Left lobe of liver (tissue), 2 donors: Measurements from ENCODE around the gene DAG1. TPM values are rescaled to one million over a fixed set of nuclear protein-coding genes. Genes with fewer than 3 reads are reported as not detected.
A peak's percentile ranks its signal among the peaks of the same experiment; 100 is the strongest.

Source experiments
- ATAC-seq: fragments of 200-7000 bp; cut with Tn5 transposase; one replicate; pipeline ENCODE4 v1.9.1; 2020; ENCODE audit warnings: mild to moderate bottlenecking, moderate library complexity
- DNase-seq: peaks from one replicate; pipeline ENCODE4 v3.0.0-alpha.2; 2020; ENCODE audit warnings: low spot score
- total RNA-seq: library from RNA; stranded (reverse); gene quantifications from one replicate; pipeline ENCODE4 v1.2.1, GENCODE V29; 2021
- donor health status: DM: no; HTN: no; CAD: no; lungs with moderate emphysema.
- donor health status: DM: no; HTN: yes; CAD: no.

The DAG1 gene
- total RNA-seq, result 59.6 TPM

GRCh38 chr3:49469936-49470713, at the start of gene DAG1:
Gene DAG1, plus strand, starts transcription at chr3:49470267. Its CDS starts 40,268 bp downstream, at chr3:49510535.
- DNase-seq, result peak; percentile 99
- ATAC-seq, result peak; percentile 86

GRCh38 chr3:49421890-49422378, 48.1 kb upstream of the DAG1 start:
- DNase-seq (no peak), ATAC-seq (peak; percentile 62)

DNA sequence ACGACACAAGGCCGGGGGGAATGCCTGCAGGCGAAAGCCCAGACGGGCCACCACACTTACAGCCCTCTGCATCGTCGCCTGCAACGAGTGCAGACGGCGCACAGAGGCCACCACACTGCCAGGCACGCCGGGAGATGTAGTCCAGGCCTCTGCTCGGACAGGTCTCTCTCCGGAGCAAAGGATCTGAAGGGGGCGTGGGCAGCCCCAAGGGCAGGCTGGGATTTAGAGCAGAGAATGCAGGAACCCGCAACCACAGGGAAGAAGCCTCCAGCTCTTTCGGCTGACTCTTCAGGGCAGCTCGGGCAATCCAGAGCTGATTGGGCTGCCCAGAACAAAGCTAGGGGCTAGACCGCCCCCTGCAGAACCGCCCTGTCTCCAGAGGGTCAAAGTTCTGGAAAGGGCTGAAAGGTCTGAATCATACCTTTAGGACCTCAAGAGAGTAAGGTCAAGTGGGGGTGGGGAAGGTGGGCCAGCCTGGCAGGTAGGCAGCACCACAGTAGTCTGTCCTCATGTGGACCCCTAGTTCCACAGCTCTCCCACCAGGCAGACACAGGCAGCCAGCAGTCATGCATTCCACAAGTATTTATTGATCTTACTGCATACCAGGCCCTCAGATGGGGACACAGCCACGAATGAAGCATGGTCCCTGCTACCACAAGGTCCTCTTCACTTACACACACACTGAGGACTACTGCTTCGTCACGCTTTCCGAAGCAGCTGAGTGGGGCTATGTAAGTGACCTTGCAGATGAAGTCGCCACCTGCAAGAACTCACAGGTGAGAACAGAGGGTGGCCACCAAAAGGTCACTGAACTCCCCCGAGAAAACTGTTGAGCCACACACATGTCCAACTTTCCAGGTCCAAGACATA, 47.5 kb upstream of the DAG1 start, which contains the start of gene AMT:
TSS of gene AMT (minus strand) at position 95 of the 870 bp plus-strand sequence. CDS start at position 72, 23 bp downstream.
- DNase-seq, result peak; percentile 83
- ATAC-seq, result peak; percentile 94

GRCh38 chr3:49424816-49425215, 45.3 kb upstream of the DAG1 start:
- DNase-seq (no peak), ATAC-seq (no peak)

DNA sequence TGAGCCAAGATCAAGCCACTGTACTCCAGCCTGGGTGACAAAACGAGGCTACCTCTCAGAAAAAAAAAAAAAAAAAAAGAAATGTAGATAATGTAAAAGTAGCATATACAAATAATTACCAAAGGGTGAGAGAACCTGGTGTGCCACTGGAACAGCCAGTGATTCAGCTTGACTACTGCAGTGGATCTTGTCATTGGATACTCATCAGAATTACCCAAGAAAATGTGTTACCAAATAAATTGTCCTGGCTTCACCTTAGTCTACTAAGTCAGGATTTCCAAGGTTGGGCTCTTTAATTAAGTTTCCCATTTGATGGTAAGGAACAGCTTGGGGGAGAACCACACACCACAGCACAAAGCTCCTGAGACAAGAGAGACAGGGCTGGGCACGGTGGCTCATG, 42.5 kb upstream of the DAG1 start:
- ATAC-seq (no peak), DNase-seq (no peak)

DNA sequence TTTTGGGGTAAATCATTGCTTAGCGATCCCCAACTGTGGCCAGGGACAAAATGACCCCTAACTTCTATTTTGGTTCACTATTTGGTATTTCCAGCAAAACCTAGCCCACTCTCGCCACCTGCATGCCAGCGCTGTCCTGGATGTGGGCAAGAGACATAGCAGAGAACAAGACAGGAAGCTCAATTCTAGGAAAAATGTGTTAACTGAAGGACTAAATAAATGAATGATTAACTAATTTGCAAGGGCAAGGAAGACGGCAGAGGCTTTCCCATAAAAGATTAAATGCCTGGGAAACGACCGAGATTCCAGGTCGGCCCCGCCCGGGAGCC, 41.4 kb upstream of the DAG1 start:
- peak; percentile 29 for ATAC-seq

GRCh38 chr3:49434731-49435130, 35.3 kb upstream of the DAG1 start:
- DNase-seq (no peak), ATAC-seq (no peak)

More for the DNA sequence above, 41.4 kb upstream of the DAG1 start:
- no peak for DNase-seq

DNA sequence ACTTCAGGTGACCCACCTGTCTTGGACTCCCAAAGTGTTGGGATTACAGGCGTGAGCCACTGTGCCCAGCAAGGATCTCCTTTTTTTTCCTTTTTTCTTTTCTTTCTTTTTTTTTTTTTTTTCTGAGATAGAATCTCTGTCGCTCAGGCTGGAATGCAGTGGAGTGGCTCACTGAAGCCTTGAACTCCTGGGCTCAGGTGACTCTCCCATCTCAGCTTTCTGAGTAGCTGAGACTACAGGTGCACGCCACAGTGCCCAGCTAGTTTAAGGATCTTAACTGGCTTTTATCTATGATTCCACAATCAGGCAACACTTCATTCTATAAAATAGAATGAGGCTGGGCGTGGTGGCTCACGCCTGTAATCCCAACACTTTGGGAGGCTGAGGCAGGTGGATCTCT, 24.7 kb upstream of the DAG1 start:
- DNase-seq (no peak), ATAC-seq (no peak)

DNA sequence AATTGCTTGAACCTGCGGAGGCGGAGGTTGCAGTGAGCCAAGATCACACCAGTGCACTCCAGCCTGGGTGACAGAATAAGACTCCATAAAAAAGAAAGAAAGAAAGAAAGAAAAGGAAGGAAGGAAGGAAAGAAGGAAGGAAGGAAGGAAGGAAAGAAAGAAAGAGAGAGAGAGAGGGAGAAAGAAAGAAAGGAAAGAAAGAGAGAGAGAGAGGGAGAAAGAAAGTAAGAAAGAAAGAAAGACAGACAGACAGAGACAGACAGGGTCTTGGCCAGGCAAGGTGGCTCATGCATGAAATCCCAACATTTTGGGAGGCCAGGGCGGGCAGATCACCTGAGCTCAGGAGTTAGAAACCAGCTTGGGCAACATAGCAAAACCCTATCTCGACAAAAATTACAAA, 16.4 kb upstream of the DAG1 start:
- ATAC-seq (no peak), DNase-seq (no peak)

- ATAC-seq (peak; percentile 75), DNase-seq (no peak)
These were observed 15.6 kb upstream of the DAG1 start for GRCh38 chr3:49454458-49454857.

- DNase-seq, result no peak
- peak; percentile 46 for ATAC-seq
These were observed 15.0 kb upstream of the DAG1 start for GRCh38 chr3:49454898-49455681.

DNA sequence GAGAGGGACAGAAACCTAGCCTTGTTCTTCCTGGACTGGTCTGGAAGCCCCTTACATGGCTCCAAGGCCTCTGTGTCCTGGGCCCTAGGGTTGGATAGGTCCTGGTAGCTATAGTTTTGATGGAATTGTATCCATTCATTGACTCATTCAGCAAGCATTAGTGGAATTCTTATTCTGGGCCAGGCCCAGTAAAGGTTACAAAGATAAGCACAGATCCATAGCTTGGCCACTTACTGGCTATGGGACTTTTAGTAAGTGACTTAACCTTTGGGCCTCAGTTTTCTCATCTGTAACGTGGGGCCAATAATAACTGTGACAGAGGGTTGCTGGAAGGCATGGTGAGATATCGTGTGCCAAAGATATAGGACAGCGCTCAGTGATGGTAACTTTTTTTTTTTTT, 13.6 kb upstream of the DAG1 start:
- DNase-seq (no peak), ATAC-seq (no peak)

DNA sequence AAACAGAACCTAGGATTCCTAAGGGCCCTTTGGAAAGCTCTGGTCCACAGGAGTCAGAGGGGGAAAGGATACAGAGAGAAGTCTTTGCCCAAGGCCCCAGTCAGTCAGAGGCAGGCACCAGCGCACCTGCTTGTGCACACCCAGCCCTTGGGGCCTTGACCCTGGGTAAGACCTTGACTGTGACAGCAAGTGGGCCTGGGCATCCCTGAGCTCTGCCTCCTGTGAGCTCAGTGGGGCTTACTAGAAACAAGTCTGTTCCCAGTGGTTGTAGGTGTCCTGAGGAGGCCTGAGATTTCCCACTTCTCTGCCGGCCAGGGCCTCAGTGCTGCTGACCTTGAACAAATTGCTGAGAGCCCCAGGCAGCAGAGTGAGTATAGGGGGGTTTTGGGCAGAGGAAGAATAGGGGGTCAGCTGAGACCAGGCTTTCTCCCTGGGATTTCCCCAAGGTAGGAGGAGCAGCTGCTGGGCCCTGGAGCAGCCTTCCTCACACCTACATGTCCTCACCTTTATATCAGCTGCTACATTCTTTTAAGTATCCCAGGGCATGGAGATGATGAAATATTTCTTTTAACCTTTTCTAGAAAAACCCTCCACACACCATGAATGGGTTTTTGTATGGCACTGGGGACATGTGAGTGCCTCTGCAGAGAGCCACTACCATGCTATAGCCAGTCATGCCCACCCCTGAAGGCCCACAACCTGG, 9.7 kb upstream of the DAG1 start:
- ATAC-seq (no peak), DNase-seq (no peak)

- ATAC-seq (no peak), DNase-seq (no peak)
These were observed 9.1 kb upstream of the DAG1 start for GRCh38 chr3:49460956-49461355.

DNA sequence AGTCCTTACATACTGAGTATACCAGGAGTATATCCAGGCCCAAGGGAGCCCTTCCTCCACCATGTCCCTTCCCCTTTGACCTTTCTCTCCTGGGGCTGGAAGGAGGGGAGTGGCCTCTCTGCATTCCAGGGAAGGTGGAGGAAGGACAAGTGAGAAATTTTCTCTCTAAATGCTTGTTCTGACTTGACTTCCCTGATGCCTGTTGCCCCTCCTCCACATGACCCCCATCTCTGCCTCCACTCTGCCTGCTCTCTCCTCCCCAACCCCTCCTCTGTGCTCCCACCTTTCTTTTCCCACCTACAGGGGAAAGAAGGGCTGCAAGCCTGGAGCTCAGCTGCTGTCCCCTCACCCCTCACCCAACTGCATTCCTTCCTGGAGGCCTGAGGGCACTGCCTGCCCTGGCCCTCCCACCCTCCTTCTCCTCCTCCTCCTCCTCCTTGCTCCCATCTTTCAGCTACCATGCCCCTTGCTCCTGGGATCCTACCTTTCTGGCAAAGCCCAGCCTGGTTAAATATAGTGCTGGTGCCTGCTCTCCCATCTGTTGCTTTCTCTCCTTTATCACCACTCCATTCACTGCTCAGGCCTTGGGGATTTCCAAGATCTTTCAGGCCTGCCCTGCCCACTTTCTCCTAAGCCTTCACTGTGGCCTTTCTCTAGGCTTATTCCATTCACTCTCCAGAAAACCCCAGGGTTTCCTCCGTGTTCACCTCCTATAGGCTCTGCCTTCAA, 8.5 kb upstream of the DAG1 start:
- ATAC-seq, result no peak
- no peak for DNase-seq

GRCh38 chr3:49462222-49462621, 7.8 kb upstream of the DAG1 start:
- ATAC-seq (no peak), DNase-seq (no peak)

DNA sequence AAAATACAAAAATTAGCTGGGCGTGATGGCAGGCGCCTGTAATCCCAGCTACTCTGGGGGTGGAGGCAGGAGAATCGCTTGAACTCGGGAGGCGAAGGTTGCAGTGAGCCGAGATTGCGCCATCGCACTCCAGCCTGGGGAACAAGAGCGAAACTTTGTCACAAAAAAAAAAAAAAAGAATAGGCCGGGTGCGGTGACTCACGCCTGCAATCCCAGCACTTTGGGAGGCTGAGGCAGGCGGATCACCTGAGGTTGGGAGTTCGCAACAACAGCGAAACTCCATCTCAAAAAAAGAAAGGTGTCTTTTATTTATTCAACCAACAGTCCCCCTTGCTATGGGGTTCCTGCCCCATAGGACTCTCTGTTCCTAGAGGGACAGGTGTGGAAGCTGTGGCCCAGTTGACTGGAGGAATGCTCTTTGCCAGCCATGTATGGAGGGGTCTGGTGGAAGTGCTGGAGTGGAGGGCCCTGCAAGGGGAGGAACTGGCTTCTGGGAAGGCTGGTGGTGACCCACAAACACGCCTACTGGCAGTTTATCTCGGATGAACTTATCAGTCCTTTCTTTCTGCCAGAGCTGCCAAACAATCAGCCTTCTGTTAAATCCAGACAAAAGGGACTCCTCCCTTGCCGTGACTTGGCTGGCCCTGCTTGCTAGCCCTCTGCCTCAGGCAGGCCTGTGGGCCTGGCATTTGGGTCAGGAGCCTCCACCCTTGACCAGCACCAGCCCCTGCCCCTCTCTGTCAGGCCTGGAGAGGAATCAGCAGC, 4.6 kb upstream of the DAG1 start:
- ATAC-seq, result no peak

DNA sequence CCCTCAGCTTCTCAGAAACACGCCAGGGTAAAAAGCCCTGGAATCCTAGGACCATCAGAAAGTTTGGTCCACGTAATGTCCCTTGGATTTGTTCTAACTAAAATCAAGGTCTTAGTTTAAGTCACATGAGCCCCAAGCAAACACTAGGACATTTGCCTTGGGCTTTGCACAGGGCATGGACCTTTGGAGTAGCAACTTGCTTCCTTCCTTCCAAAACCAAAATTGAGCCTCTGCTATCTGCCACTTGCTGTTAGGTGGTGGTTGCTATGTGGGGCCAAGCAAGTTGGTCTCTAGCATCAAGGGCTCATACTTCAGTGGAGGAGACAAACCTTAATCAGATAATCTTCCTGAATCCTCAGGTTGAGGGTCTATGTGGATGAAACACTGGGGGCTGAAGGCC, 4.0 kb upstream of the DAG1 start:
- DNase-seq, result no peak

More for the DNA sequence above, 4.6 kb upstream of the DAG1 start:
- DNase-seq, result no peak

More for the DNA sequence above, 4.0 kb upstream of the DAG1 start:
- ATAC-seq, result no peak
